ENCODE results near the gene ARID5B. TPM values are rescaled to one million over a fixed set of nuclear protein-coding genes. Genes with fewer than 3 reads are reported as not detected.

The ARID5B gene
- total RNA-seq, 1 experiment from 2014 or later = 2.3 TPM

GRCh38 chr10:61923210-61923949, 21.9 kb downstream of the ARID5B start (continued):
- TF ChIP-seq NFATC4 (CRISPR knock-in tag; IDR thresholded peaks at IDR 0.05) = no peak
- no peak for TF ChIP-seq NR3C1 (CRISPR knock-in tag; conservative IDR thresholded peaks at IDR 0.05; ENCODE audit: low read depth)
- no peak for TF ChIP-seq ZNF396 (CRISPR knock-in tag; IDR thresholded peaks at IDR 0.05; ENCODE audit: borderline replicate concordance)

GRCh38 chr10:61923950-61924274, 22.4 kb downstream of the ARID5B start:
- ChIA-PET CTCF (no interaction called here), POLR2A (no interaction called here)
- H3K36me3 Mint-ChIP-seq = no peaks in the 10 kb centered on the region
- ATAC-seq = no peak
- H3K27ac Mint-ChIP-seq = no peak overlapping the region
- no peak overlapping the region for H3K4me3 Mint-ChIP-seq
- no peaks in the 10 kb centered on the region for H3K27me3 Mint-ChIP-seq (ENCODE audit: low read depth)
- H3K9me3 Mint-ChIP-seq = no peaks in the 10 kb centered on the region
- TF ChIP-seq GABPB1 (CRISPR knock-in tag; IDR thresholded peaks at IDR 0.05) (no peak), E2F4 (CRISPR knock-in tag; IDR thresholded peaks at IDR 0.05; ENCODE audit: borderline replicate concordance, low read depth) (no peak)
- no peak for DNase-seq (ENCODE audit: low spot score)
- H3K4me1 Mint-ChIP-seq = peaks cover 13% of the 10 kb centered on the region

DNA sequence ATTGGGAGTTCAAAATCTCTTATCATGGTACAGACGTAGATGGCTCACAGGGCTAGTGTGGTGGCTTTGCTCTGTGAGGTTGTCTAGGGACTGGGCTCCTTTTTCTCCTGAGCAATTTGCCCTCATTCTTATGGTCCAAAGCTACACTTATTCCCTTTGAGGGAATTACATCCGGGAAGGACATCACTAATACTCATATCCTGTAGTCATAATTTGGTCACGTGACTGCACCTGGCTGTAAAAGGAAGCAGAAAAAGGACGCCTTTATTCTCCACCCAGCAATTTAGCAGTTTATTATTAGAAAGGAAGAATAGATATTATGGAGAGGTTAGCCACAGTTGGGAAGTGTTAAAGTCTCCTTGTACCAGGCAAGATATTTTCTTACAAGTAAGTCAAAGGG, 28.1 kb downstream of the ARID5B start:
- ChIA-PET CTCF (no interaction called here), POLR2A (no interaction called here)
- peaks cover 4% of the 10 kb centered on the region; the same call in 1 of the 2 replicates for H3K36me3 Mint-ChIP-seq
- no peak for TF ChIP-seq TCF7 (CRISPR knock-in tag; IDR thresholded peaks at IDR 0.05; ENCODE audit: low read depth)
- no peak for TF ChIP-seq SMAD3 (CRISPR knock-in tag; IDR thresholded peaks at IDR 0.05; ENCODE audit: borderline replicate concordance)
- no peak for TF ChIP-seq IRF1 (CRISPR knock-in tag; IDR thresholded peaks at IDR 0.05)
- TF ChIP-seq, protein P1, sequence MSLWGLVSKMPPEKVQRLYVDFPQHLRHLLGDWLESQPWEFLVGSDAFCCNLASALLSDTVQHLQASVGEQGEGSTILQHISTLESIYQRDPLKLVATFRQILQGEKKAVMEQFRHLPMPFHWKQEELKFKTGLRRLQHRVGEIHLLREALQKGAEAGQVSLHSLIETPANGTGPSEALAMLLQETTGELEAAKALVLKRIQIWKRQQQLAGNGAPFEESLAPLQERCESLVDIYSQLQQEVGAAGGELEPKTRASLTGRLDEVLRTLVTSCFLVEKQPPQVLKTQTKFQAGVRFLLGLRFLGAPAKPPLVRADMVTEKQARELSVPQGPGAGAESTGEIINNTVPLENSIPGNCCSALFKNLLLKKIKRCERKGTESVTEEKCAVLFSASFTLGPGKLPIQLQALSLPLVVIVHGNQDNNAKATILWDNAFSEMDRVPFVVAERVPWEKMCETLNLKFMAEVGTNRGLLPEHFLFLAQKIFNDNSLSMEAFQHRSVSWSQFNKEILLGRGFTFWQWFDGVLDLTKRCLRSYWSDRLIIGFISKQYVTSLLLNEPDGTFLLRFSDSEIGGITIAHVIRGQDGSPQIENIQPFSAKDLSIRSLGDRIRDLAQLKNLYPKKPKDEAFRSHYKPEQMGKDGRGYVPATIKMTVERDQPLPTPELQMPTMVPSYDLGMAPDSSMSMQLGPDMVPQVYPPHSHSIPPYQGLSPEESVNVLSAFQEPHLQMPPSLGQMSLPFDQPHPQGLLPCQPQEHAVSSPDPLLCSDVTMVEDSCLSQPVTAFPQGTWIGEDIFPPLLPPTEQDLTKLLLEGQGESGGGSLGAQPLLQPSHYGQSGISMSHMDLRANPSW (CRISPR knock-in tag; conservative IDR thresholded peaks at IDR 0.05; ENCODE audit: low read depth) = no peak
- no peak for TF ChIP-seq TP53 (CRISPR knock-in tag; IDR thresholded peaks at IDR 0.05)
- no peak for TF ChIP-seq ZNF263 (CRISPR knock-in tag; IDR thresholded peaks at IDR 0.05; ENCODE audit: low read depth)
- no peak for TF ChIP-seq ZMAT4 (CRISPR knock-in tag; IDR thresholded peaks at IDR 0.05)
- no peak for TF ChIP-seq ETV6 (CRISPR knock-in tag; IDR thresholded peaks at IDR 0.05)
- no peak for TF ChIP-seq GABPB1 (CRISPR knock-in tag; IDR thresholded peaks at IDR 0.05)
- TF ChIP-seq OVOL2 (CRISPR knock-in tag; IDR thresholded peaks at IDR 0.05; ENCODE audit: borderline replicate concordance) = no peak
- no peak for TF ChIP-seq ARID4B (CRISPR knock-in tag; IDR thresholded peaks at IDR 0.05; ENCODE audit: borderline replicate concordance)
- no peak overlapping the region for H3K27ac Mint-ChIP-seq
- H3K4me3 Mint-ChIP-seq = no peak overlapping the region
- H3K4me1 Mint-ChIP-seq = peaks cover 10% of the 10 kb centered on the region
- H3K27me3 Mint-ChIP-seq (ENCODE audit: low read depth) = no peaks in the 10 kb centered on the region
- H3K9me3 Mint-ChIP-seq = peaks cover 8% of the 10 kb centered on the region; the same call in 1 of the 2 replicates
- ATAC-seq (no peak), DNase-seq (ENCODE audit: low spot score) (no peak)

Measured in WTC11 (cell line).